Natural killer cell (primary cell): ENCODE data around the gene RASAL1. TPM values are rescaled to one million over a fixed set of nuclear protein-coding genes. Genes with fewer than 3 reads are reported as not detected.

ENCODE experiments used
- ATAC-seq, 3 donors: fragments of 150-1000 bp in 2 of 3; fragments of 200-7000 bp in 1 of 3; cut with Tn5 transposase; 1 replicate in 1 of 3; 2 replicates in 2 of 3; pipeline ENCODE4 v1.10.0; 2021; ENCODE audit warnings: mild to moderate bottlenecking in 2 of 3, moderate library complexity in 2 of 3
- DNase-seq, 2 donors: peaks; one replicate each; pipeline versions ENCODE4 v3.0.0 to v3.0.0-alpha.2; 2013 to 2021; ENCODE audit warnings: mixed read lengths in 1 of 2
- H3K27ac ChIP-seq: one replicate; pipeline ENCODE4 v1.5.1; 2013; ENCODE audit warnings: mild to moderate bottlenecking, low read length
- H3K27me3 ChIP-seq: one replicate; pipeline ENCODE4 v1.6.1; 2013; ENCODE audit warnings: low read length; ENCODE audit not compliant: control insufficient read depth, insufficient read depth
- H3K36me3 ChIP-seq: one replicate; pipeline ENCODE4 v1.6.1; 2013; ENCODE audit warnings: low read length; ENCODE audit not compliant: control insufficient read depth, insufficient read depth
- H3K4me1 ChIP-seq: one replicate; pipeline ENCODE4 v1.6.1; 2013; ENCODE audit warnings: low read length; ENCODE audit not compliant: control insufficient read depth, insufficient read depth
- H3K4me3 ChIP-seq: one replicate; pipeline ENCODE4 v1.5.1; 2013; ENCODE audit warnings: low read length
- H3K9me3 ChIP-seq: one replicate; pipeline ENCODE4 v1.6.1; 2013; ENCODE audit warnings: low read length; ENCODE audit not compliant: control insufficient read depth, insufficient read depth
- H3K27ac Mint-ChIP-seq, 2 donors: one replicate each; pipeline ENCODE4 v1.8.0; 2022; ENCODE audit warnings: mild to moderate bottlenecking in 2 of 2, mixed read lengths in 2 of 2, moderate library complexity in 1 of 2
- H3K27me3 Mint-ChIP-seq, 2 donors: one replicate each; pipeline ENCODE4 v1.8.0; 2022; ENCODE audit warnings: low read depth in 2 of 2, mixed read lengths in 2 of 2
- H3K36me3 Mint-ChIP-seq: one replicate; pipeline ENCODE4 v1.8.0; 2022; ENCODE audit warnings: mixed read lengths
- H3K4me1 Mint-ChIP-seq, 2 donors: one replicate each; pipeline ENCODE4 v1.8.0; 2022; ENCODE audit warnings: mixed read lengths in 2 of 2
- H3K4me3 Mint-ChIP-seq: one replicate; pipeline ENCODE4 v1.8.0; 2022; ENCODE audit warnings: mild to moderate bottlenecking, moderate library complexity, mixed read lengths
- H3K9me3 Mint-ChIP-seq, 2 donors: one replicate each; pipeline ENCODE4 v1.8.0; 2022; ENCODE audit warnings: mixed read lengths in 2 of 2
- CTCF ChIP-seq: fragments of 200-600 bp; IDR thresholded peaks from one replicate; pipeline ENCODE4 v1.8.0; 2022; ENCODE audit warnings: antibody characterized with exemption
- WGBS: methylation state at CpG from one replicate; pipeline ENCODE4 v1.1.7; 2013; ENCODE audit warnings: missing lambda C conversion rate; ENCODE audit not compliant: insufficient coverage; 5-methylcytosine and 5-hydroxymethylcytosine counted together
- intact Hi-C: fragments of 100-400 bp; cut with micrococcal nuclease; formaldehyde crosslinking; loops from one replicate; pipeline ENCODE4 v1.14.2; 2022
- total RNA-seq, 4 donors: library from RNA; stranded (reverse); fragments of 120-200 nt in 1 of 4; gene quantifications; one replicate each; pipeline versions ENCODE4 v1.2.3 to v1.2.4, GENCODE V29; 2013 to 2022

Gene RASAL1
- total RNA-seq, 3 donors from 2014 or later (not counting 1 experiment from before 2014, with no cell fraction given) = not detected

DNA sequence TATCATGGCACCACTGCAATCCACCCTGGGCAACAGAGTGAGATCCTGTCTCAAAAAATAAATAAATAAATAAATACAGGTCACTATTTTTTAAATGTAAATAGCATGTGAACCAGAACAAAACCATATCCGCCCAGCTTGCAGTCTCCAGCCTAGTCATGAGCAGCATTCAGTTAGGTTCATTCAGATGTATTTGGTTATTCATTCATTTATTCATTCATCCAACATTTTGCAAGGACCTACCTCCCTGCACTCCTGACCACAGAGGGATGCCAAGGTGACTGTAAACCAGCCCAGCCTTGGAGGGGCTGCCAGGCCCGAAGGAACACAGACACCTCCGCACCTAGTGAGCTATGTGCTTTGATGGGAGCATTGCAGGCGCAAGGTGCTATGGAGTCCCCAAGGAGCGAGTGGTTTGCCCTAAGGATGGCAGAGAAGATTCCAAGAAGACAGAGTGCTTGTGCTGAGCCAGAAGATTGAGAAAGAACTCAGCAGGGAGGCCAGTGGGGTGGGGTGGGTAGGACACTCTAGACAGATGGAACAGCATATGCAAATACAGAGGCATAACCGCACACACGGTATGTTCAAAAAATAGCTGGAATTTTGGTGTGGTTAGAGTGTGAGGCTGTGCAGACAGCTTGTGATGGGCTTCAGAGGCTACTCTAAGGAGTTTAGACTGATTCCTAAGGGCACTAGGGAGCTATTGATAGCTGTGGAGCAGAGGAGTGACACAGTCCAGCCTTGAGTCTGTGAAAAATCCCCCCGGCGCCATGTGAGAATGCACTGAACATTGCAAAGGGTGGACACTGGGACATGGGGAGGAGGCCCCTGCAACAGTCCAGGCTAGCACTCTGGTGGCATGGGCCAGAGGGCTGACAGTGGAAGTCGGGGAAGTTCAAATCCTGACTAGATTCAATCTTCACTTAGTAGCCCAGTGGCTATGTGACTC lies 67.3 kb downstream of the RASAL1 start:
- no peak for ATAC-seq
- Mint-ChIP-seq H3K4me1 (peaks cover 0 to 11% of the 10 kb centered on the region in 2 donors), H3K9me3 (no peaks in the 10 kb centered on the region), H3K27me3 (peaks cover 5 to 8% of the 10 kb centered on the region in 2 donors), H3K27ac (no peak overlapping the region), H3K36me3 (no peaks in the 10 kb centered on the region), H3K4me3 (no peak overlapping the region)
- WGBS = 97% methylated on average over 10 of the region's 10 CpGs
- intact Hi-C loops = no loop called here
- Histone ChIP-seq H3K27ac (no peak overlapping the region), H3K4me1 (peaks cover 51% of the 10 kb centered on the region), H3K27me3 (no peaks in the 10 kb centered on the region), H3K36me3 (peaks cover 2% of the 10 kb centered on the region), H3K4me3 (no peak overlapping the region), H3K9me3 (no peaks in the 10 kb centered on the region)
- DNase-seq = no peak
- TF ChIP-seq CTCF = no peak

DNA sequence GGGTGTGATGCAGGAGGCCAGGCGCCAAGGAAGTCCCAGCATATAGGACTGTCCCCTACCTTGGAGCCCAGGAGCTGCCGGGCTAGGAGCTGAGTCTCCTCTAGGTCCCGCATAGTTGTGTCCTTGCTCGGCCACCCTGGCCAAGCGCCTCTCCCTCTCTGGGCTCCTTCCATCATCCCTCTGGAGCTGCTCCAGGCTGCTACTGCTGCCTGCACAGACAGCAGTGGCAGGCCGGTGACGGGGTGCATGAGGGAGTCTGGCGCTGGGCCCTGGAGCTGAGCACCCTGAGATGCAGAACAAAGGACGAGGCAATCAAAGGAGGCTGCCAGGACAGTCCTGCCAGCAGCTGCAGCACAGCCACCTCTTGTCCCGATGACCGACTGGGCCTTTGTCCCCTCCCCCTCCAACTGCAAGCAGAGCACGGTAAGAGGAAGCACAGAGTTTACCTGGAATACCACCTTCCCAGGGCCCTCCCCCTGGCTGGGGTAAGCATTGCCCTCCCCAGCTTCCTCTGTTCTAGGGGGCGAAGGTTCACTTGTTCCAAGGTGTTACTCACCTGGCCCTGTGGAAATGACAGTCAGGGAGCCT lies 68.7 kb downstream of the RASAL1 start:
- no peak for TF ChIP-seq CTCF
- no peak for ATAC-seq
- intact Hi-C loops = no loop called here
- H3K4me3 ChIP-seq = no peak overlapping the region
- peaks cover 58% of the 10 kb centered on the region for H3K4me1 ChIP-seq
- no peak overlapping the region for H3K4me3 Mint-ChIP-seq
- WGBS = 89% methylated on average over 13 of the region's 13 CpGs
- no peak for DNase-seq
- H3K9me3 Mint-ChIP-seq = no peaks in the 10 kb centered on the region
- H3K27ac ChIP-seq = no peak overlapping the region
- no peaks in the 10 kb centered on the region for H3K36me3 ChIP-seq
- H3K27me3 ChIP-seq = no peaks in the 10 kb centered on the region
- no peak overlapping the region for H3K27ac Mint-ChIP-seq
- H3K27me3 Mint-ChIP-seq = peaks cover 7 to 8% of the 10 kb centered on the region in 2 donors
- no peaks in the 10 kb centered on the region for H3K36me3 Mint-ChIP-seq
- H3K4me1 Mint-ChIP-seq = peaks cover 0 to 11% of the 10 kb centered on the region in 2 donors
- no peaks in the 10 kb centered on the region for H3K9me3 ChIP-seq

DNA sequence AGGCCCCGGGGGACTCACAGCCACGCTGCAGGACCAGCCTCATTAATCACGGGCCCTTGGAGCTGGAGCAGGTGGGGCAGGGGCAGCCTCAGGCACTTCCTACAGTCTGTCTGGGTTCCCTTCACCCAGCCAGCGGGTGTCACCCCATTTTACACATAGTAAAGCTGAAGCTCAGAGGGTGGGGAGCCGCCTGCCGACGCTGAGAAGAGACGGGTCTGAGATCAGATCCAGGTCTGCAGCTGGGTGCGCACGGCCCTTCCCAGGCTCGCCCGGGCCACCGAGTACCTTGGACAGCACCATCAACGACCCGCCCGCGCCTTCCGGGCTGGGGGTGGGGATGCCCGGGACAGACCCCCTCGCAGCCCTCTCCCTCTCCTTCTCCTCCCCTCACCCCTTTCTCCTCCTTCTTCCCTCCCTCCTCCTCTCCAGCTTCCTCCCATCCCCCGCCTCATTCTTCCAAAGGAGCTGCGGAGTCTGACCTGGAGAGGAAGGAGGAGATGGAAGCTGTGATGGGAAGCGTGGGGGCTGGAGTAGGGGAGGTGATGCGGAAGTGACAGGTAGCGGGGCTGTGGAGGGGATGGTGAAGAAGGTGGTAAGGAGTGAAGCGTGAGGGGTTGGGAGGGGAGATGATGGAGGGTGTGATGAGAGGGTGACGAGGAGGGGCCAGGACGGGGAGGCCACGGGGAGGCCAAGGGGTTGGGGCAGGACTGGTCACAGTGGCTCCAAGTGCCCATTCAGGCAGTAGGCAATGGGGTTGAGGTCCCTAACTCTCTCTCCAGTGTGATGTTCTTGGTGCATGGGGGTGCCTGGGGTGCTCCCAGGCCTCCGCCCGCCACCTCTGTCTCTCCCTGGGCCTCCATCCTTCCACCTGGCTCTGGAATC lies 70.2 kb downstream of the RASAL1 start:
- H3K36me3 Mint-ChIP-seq = no peaks in the 10 kb centered on the region
- peaks cover 7 to 8% of the 10 kb centered on the region in 2 donors for H3K27me3 Mint-ChIP-seq
- no peak overlapping the region for H3K4me3 Mint-ChIP-seq
- Histone ChIP-seq H3K4me1 (peaks cover 60% of the 10 kb centered on the region), H3K27ac (no peak overlapping the region), H3K36me3 (no peaks in the 10 kb centered on the region), H3K9me3 (no peaks in the 10 kb centered on the region), H3K27me3 (no peaks in the 10 kb centered on the region), H3K4me3 (no peak overlapping the region)
- H3K9me3 Mint-ChIP-seq = no peaks in the 10 kb centered on the region
- H3K27ac Mint-ChIP-seq = no peak overlapping the region
- peak in 1 of 3 donors; percentile 46 for ATAC-seq
- H3K4me1 Mint-ChIP-seq = peaks cover 0 to 6% of the 10 kb centered on the region in 2 donors
- TF ChIP-seq CTCF = no peak
- DNase-seq = no peak
- intact Hi-C loops = no loop called here
- WGBS = 43% methylated on average over 30 of the region's 31 CpGs
